GM19025 (cell line): ENCODE results near the gene ZNF296.

Experiments used
- ATAC-seq: cut with Tn5 transposase; IDR thresholded peaks from one replicate; pipeline ENCODE4 v1.9.1; 2021; ENCODE audit warnings: mild to moderate bottlenecking, low read depth, moderate library complexity; ENCODE audit not compliant: unreplicated experiment

The ZNF296 gene

GRCh38 chr19:45063851-45064801 is 12.2 kb downstream of the ZNF296 start:
- no peak for ATAC-seq

- ATAC-seq = no peak
These were observed 14.3 kb downstream of the ZNF296 start for GRCh38 chr19:45061965-45062364.

DNA sequence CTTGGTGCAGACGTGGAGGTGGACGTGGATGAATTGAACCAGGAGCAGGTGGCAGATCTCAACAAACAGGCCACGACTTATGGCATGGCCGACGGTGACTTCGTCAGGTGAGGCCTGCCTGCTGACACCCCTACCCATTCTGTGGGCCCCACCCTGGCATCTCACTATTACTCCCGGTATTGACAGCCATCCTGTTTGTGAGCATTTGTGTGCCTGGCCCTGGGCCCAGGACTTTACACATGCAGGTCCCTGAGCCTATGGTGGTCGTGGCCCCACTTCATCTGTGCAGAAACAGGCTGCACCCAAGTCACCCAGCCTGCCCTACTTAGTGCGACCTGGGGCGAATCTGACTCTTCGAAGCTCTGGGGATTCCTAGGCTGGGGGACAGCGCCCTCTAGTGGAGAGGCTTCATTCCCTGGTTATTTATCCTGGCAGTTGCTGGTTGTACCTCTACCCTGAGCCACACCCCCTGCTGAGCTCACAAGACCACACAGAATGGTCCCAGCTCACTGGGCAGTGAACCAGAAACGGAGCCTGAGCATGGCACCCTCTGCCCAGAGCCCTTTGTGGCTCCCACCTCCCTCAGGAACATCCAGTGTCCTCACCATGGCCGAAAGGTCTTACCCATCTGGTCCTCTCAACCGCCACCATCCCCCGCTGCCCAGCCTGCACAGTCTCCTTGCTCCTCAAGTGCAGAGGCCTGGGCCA is 16.9 kb downstream of the ZNF296 start:
- no peak for ATAC-seq

DNA sequence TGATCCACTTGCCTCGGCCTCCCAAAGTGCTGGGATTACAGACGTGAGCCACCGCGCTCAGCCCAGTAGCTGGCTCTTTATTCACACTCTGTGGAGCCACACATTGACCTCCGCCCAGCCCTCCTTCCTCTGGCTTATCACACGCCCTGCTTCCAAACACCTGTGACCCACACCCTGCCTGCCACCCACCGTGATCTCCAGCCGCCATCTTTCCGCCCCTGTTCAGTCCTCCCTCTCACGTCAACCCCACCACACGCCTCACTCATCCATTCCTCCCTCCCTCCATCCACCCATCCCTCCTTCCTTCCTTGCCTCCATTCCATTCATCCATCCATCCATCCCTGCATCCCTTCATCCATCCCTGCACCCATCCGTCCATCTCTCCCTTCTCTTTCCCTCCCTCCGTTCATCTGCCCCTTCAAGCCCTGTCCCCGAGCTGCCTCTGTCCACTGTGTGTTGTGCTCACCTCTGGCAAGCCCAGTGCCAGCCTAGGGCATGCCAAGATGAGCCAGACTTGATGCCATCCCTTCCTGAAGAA is 17.6 kb downstream of the ZNF296 start:
- no peak for ATAC-seq

GRCh38 chr19:45057444-45057843 is 18.8 kb downstream of the ZNF296 start:
- no peak for ATAC-seq

GRCh38 chr19:45056831-45057230 is 19.4 kb downstream of the ZNF296 start:
- ATAC-seq = no peak

GRCh38 chr19:45051929-45052579 is 24.2 kb downstream of the ZNF296 start:
- no peak for ATAC-seq

DNA sequence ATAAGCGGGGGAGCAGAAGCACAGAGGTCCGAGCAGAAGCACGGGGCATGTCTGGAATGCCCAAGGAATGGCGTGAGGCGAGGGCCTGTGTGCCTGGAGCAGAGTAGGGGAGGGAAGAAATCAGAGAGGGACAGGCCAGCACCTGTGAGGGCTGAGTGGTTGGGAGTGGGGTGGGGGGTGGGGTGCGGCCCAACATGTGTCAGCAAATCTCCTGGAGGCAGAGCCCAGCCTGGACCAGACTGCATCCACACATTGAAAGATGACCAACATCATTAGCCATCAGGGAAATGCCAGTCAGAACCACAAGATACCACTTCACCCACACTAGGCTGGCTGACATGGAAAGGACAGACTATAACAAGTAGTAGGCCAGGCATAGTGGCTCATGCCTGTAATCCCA is 26.2 kb downstream of the ZNF296 start:
- no peak for ATAC-seq

- no peak for ATAC-seq
These were observed 27.1 kb downstream of the ZNF296 start for GRCh38 chr19:45049073-45049736.

DNA sequence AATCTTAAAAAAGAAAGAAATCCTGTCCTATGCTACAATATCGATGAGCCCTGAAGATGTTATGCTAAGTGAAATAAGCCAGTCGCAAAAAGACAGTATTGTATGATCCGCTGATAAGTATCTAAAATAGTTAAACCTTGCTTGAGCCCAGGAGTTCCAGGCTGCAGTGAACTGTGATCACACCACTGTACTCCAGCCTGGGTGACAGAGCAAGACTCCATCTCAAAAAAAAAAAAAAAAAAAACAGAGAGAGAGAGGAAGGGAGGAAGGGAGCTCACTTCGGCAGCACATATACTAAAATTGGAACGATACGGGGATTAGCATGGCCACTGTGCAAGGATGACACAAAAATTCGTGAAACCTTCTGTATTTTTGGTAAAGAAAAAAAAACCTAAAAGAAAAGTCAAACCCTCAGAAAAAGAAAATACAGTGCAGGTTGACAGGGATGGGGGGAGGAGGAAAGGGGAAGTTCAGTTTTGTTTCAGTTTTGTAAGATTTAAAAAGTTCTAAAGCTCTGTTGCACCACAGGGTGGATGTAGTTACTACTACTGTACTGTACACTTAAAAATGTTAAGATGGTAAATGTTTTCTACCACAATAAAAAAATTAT is 29.0 kb downstream of the ZNF296 start:
- ATAC-seq = no peak

GRCh38 chr19:45046355-45046754 is 29.9 kb downstream of the ZNF296 start:
- ATAC-seq = no peak

GRCh38 chr19:45045671-45046353 is 30.5 kb downstream of the ZNF296 start:
- ATAC-seq = no peak

- no peak for ATAC-seq
These were observed 35.2 kb downstream of the ZNF296 start for GRCh38 chr19:45041125-45041524.

DNA sequence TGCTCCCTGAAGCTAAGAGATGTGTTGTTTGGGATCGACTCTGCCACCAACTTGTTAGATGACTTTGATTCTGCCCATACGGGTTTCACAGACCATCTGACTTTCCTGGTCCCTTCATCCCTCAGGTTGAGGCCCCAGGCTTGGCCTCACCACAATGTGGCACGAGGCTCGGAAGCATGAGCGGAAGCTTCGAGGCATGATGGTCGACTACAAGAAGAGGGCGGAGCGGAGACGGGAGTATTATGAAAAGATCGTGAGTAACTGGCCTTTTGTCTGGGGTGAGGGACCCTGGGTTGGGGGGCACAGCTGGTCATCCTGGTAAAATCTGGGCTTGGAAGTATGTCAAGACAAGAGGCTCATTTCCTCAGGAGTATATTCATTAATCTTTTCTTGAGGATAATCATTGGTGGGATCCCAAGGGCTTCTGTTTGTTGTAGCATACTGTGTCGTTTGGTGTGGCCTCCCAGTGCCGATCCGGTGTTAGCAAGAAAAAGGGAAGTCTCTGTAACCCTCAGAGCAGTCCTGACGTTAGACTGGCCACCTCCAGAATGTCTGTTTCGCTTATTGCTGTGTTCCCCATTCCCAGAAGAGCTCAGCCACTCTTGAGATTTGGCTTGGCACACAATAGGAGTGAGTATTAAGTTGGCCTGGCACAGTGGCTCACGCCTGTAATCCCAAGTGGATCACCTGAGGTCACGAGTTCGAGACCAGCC is 36.1 kb downstream of the ZNF296 start:
- no peak for ATAC-seq

DNA sequence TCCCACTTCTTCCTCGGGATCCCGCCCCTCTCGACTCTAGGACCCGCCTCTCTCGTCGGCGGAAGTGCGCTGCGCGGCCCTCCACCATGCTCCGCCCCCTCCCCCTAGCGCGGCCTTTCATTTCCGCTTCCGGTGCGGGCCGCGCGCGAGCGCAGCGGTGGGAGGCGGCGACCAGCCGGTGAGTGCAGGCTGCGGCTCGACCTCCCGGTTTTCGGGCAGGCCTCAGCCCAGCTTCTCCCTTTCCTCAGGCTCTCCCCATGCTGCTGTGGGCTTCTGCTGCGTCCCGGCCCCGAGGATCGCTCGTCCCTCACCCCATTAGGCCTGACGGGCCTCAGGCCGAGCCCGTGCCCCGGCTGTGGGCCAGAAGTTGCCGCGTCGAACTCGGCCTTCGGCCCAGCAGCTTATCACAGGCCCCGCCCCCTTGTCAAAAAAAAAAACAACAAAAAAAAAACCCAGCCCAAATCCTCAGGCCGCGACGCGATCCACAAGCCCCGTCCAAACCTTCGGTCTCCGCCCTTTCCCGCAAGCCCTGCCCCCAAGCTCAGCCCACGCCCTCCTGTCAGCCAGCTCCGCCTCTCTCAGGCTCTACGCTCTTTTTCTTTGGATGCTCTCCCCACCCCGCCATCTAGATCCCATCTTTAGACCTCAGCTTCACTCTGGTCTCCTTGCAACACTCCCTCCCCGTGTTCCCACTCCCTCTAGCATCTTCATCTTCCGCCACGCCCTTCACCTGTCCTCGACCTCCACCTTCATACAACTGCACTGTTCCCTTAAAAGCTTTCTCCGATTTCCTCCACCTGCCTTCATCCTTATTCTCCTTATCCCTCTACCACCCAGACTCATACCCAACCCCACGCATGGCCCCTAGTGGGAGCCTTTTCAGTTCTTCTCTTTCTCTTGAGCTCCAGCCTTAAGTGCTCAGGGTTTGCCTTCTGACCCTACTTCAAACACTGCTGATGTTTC is 37.1 kb downstream of the ZNF296 start, which contains the start of gene CLASRP:
Gene CLASRP, plus strand, starts transcription at position 115 of the 963 bp plus-strand sequence. CDS start 1,168 bp downstream, outside the sequence.
- peak; percentile 88 for ATAC-seq

DNA sequence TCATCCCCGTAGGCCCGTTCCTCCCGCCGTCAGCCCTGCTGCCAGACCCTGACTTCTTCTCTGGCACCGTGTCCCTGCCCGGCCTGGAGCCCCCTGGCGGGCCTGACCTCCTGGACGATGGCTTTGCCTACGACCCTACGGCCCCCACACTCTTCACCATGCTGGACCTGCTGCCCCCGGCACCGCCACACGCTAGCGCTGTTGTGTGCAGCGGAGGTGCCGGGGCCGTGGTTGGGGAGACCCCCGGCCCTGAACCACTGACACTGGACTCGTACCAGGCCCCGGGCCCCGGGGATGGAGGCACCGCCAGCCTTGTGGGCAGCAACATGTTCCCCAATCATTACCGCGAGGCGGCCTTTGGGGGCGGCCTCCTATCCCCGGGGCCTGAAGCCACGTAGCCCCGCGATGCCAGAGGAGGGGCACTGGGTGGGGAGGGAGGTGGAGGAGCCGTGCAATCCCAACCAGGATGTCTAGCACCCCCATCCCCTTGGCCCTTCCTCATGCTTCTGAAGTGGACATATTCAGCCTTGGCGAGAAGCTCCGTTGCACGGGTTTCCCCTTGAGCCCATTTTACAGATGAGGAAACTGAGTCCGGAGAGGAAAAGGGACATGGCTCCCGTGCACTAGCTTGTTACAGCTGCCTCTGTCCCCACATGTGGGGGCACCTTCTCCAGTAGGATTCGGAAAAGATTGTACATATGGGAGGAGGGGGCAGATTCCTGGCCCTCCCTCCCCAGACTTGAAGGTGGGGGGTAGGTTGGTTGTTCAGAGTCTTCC is 38.7 kb downstream of the ZNF296 start:
- ATAC-seq = no peak

- no peak for ATAC-seq
These were observed 40.5 kb downstream of the ZNF296 start for GRCh38 chr19:45035755-45036154.
